Mammary epithelial cell (primary cell): ENCODE data around the gene SCN10A.

Experiments used
- CTCF ChIP-seq, 2 donors: IDR thresholded peaks in 1 of 2; conservative IDR thresholded peaks in 1 of 2; 2 replicates each; pipeline ENCODE4 v1.5.1; 2011 to 2012; ENCODE audit warnings: inconsistent platforms in 2 of 2, low read length in 2 of 2, mild to moderate bottlenecking in 2 of 2, control low read depth in 1 of 2, low read depth in 1 of 2; ENCODE audit not compliant: insufficient read depth in 1 of 2; ENCODE audit errors: extremely low read depth in 1 of 2
- EZH2 ChIP-seq: IDR thresholded peaks from 2 replicates; pipeline ENCODE4 v1.6.1; 2012; ENCODE audit warnings: low read length, inconsistent platforms, borderline replicate concordance

- TF ChIP-seq CTCF (conservative IDR thresholded peaks at IDR 0.05 in 1 of 2, IDR thresholded peaks at IDR 0.05 in 1 of 2; ENCODE audit: extremely low read depth in 1 of 2, insufficient read depth in 1 of 2, low read depth in 1 of 2, low read length in 2 of 2) (no peak), EZH2 (no peak)
These were observed 102.9 kb downstream of the SCN10A start for GRCh38 chr3:38713121-38713520.
